ENCODE measurements around the gene RGS19.

DNA sequence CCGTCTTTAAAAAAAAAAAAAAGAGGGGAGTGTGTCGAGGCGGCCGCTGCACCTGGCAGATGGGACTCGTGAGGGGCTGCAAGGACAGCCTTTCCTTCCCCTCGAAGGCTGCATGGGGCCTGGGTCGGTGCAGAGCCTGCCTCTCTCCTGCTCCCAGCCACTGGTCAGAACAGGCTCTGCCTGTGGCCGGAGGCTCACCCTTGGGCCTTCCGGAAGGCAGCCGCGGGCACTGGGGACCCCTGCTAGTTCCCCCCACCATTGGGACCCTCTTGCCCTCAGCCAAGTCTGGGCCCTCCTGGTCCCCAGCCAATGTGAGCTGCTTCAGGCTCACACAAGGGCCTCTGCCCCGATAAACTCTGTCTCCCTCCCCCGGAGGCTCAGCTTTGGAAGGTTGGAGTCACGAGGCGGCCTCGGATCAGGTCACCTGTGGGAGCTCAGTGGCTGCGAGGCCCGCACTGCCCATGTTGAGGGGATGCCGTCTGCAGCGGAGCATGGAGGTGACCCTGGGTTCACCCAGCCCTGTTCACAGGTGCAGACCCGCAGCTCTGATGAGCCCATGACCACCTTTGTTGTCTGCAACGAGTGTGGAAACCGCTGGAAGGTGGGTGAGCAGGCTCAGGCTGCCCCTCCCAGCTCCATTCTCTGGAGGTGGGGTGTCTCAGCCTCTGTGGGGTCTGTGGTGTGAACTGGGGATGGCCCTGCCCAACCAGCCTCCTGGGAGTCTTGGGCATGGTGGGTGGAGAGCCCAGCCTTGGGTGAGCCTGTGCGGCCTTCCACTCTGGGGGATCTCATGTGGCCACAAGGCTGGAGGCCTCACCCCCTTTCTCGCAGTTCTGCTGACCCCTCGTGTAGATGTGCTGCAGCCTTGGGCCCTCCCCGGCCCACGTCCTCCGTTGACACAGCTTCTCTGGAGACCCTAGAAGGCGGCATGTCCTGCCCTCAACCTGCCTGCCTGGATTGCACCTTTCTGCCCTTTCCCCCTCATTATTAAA lies 7.7 kb downstream of the RGS19 start:
- TF ChIP-seq, protein P1, sequence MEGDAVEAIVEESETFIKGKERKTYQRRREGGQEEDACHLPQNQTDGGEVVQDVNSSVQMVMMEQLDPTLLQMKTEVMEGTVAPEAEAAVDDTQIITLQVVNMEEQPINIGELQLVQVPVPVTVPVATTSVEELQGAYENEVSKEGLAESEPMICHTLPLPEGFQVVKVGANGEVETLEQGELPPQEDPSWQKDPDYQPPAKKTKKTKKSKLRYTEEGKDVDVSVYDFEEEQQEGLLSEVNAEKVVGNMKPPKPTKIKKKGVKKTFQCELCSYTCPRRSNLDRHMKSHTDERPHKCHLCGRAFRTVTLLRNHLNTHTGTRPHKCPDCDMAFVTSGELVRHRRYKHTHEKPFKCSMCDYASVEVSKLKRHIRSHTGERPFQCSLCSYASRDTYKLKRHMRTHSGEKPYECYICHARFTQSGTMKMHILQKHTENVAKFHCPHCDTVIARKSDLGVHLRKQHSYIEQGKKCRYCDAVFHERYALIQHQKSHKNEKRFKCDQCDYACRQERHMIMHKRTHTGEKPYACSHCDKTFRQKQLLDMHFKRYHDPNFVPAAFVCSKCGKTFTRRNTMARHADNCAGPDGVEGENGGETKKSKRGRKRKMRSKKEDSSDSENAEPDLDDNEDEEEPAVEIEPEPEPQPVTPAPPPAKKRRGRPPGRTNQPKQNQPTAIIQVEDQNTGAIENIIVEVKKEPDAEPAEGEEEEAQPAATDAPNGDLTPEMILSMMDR (IDR thresholded peaks at IDR 0.05) = no peak
- TF ChIP-seq POLR2A (IDR thresholded peaks at IDR 0.05) = no peak
